NCI-H82 treated with DMSO at 0.1 percent for 48 hours (cell line): ENCODE data around the gene OR2Y1.
"Not testable (repeated sequence)": the region's sequence is repeated elsewhere in the genome, so short reads cannot be mapped to it uniquely, and the experiment has no call there.

ENCODE experiments used
- DNase-seq: peaks from one replicate; lab custom pipeline; 2025; ENCODE audit not compliant: unreplicated experiment; lab: John Stamatoyannopoulos, UW

The OR2Y1 gene

DNA sequence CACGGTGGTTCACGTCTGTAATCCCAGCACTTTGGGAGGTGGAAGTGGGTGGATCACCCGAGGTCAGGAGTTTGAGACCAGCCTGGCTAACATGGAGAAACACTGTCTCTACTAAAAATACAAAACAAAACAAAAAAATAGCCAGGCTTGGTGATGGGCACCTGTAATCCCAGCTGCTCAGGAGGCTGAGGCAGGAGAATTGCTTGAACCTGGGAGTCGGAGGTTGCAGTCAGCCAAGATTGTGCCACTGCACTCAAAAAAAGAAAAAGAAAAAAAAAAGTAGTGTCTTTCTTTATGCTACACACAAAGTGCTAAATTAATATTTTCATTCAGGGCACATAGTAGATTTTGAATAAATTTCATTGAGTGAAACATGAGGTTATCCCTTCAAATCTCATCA lies 1.1 kb upstream of the OR2Y1 start:
- DNase-seq = not testable (repeated sequence)

DNA sequence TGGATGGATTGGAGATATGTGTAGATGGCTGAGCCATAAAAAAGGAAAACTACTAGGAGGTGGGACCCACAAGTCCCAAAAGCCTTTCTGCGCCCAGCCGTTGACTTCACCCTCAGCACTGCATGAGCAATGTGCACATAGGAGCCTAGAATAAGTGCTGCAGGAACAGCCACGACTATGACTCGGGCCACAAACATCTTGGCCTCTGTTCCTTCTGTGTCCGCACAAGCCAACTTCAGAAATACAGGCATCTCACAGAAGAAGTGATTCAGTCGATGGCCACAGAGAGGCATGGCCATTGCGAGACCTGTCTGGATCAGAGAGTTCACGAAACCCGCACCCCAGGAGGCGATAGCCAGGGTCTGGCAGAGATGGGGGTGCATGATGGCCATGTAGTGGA lies 587 bp downstream of the OR2Y1 start:
- DNase-seq = no peak

DNA sequence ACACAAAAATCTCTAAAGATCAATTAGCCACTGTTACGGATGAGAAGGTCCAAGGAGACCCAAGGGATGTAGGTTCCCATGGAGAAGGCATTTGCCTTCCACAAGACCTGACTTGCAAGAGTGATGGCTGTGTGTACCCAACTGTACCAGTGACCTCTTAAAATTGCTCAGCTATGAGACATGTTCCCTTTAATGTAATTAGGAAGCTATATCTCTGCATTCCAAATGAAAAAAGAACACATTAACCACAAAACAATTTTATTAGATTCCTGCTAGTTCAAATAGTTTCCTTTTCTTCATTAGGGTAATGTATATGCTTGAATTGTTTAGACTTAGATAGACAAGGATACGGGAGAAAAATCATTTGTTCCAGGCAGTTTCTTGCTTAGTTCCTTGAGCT lies 3.3 kb downstream of the OR2Y1 start:
- no peak for DNase-seq

DNA sequence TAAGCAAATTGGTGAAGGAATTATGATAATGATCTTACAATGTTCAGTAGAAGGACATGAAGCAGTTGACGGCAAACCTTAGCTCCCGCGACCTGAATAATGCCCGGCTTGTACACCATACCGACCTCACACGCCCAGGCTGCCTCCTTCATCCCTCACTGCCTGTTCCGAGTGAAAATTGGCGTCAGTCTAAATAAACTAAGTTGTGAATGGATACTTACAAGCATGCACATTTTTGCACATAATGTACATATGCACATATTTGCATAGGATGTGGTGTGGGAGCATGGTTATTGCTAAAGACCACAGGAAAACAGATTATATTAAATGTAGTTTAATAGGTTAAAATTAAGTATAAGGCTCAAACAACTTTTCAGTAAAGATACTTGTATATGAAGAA lies 14.9 kb downstream of the OR2Y1 start:
- DNase-seq = no peak

DNA sequence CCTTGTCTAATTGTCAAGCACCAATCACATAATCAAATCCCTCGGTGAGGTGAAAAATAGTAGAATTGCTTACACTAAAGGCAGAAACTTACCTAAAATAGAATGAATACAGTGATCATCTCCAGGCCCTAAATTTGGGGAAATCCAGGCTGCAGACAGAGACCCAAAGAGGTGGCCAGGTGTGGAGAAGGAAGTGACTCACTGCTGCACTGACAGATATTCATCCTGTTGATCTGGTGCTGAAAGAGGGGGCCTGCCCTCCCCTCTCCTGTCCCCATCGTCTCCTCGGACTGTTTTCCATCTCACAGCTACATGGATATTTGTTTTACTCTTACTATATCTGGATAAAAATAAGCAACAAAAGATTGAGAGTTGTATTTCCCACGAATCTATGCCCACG lies 15.9 kb downstream of the OR2Y1 start:
- DNase-seq = no peak

DNA sequence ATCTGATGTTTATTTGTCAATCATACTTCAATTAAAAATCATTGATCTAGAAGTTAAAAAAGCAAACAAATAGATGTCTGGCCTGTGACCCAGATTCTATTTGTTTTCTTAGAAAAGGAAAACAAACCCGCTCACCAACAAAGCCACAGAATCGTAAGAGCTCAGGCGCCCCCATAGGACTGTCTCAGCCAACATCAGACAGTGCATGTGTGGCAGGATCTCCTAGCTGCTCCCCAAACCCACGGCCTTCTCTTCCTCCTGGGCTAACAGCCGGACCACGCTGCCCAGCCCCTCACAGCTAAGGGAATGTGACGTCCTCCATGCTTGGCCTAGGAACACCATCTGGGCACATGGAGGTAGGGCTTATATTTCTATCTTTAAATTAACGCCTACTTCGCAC lies 19.4 kb downstream of the OR2Y1 start:
- no peak for DNase-seq

DNA sequence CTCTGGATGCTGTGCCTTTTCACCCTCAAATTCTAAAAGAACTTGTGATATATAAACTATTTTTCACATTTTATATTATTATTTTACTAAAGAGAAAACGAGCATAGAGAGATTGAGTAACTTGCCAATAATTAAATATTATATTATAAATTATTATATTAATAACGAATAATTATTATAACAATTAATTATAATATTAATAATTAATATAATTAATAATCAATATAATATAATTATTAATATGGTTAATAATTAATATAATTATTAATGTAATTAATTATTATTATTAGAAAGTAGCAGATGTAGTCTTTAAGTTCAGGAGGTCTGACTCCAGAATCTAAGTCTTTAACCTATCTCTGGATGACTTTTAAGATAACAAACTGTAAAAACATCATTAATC lies 20.1 kb downstream of the OR2Y1 start:
- DNase-seq = no peak

DNA sequence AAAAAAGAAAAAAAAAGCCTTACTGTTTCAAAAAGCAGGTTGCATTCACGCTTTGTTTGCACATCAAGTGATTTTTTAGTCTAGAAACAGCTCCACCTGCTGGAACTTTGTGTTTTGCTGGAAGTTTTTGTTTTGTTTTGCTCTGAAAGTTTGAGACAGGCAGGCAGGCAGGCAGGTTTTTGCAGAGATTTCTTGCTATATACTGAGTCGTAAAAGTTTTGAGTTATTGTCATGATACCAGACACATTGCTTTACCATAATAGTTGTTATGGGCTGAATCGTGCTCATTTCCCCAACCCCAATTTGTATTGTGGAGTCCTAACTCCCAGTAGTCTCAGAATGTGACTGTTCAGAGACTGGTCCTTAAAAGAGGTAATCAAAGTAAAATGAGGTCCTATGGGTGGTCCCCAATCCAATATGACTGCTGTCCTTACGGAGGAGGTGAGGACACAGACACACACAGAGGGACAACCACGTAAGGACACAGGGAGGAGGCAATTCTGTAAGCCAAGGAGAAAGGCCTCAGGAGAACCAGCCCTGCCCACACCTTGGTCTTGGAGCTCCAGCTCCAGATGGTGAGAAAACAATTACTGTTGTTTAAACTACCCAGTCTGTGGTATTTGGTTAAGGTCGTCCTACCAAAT lies 20.9 kb downstream of the OR2Y1 start:
- no peak for DNase-seq

DNA sequence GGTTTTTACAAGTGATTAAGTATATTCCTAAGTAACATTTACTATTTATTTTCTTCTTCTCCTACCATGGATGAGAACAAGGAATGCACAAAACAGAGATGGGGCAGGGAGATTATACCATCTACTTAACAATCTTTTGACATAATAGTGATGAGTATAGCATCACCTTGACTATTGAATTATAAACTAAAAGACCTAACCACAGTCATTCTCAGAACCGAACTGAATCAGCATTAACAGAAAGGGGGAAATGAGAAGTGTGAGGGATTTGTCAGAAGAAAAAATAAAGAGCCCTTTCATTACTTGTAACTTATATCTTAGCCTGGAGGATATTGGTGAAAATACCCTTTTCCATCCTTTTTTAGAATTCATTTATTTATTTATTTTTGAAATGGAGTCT lies 21.9 kb downstream of the OR2Y1 start:
- DNase-seq = no peak

DNA sequence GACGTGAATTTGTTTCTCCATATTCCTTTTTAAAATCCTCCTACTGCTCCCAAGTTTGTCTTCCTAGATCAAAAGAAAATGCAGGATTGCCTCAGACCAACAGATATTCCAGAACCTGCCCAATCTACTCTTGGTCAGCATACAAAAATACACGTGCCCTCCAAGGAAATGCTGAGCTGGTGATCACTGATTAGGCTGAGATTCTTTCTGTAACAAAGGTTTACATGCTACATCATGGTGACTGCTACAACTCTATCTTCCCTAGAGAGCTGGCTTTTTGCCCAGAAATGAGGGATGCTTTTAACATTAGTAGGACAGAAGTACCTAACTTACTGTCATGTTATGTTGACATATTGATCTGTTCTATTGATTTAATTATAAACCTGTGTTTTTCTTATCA lies 35.5 kb downstream of the OR2Y1 start:
- no peak for DNase-seq

DNA sequence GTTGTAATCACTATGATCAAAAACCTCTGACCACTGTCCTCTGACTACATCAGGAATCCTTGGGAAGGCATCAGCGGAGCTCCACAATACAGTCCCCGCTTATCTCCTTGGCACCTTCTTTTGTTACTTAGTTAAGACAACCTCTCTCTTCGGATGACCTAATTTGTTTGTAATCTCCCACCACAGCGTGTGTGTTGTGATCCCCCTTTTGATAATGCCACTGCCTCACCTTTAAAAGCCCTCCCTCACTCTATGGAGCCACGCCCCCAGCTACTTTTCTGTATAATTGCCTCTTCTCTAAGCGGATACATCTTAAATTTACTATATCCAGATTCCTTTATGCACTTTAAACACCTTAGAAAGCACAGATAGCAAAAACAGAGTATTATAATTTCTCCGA lies 35.9 kb downstream of the OR2Y1 start:
- no peak for DNase-seq

DNA sequence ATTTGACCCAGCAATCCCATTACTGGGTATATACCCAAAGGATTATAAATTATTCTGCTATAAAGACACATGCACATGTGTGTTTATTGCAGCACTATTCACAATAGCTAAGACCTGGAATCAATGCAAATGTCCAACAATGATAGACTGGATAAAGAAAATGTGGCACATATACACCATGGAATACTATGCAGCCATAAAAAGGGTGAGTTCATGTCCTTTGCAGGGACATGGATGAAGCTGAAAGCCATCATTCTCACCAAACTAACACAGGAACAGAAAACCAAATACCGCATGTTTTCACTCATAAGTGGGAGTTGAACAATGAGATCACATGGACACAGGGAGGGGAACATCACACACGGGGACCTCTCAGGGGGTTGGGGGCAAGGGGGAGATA lies 36.5 kb downstream of the OR2Y1 start:
- DNase-seq = not testable (repeated sequence)

DNA sequence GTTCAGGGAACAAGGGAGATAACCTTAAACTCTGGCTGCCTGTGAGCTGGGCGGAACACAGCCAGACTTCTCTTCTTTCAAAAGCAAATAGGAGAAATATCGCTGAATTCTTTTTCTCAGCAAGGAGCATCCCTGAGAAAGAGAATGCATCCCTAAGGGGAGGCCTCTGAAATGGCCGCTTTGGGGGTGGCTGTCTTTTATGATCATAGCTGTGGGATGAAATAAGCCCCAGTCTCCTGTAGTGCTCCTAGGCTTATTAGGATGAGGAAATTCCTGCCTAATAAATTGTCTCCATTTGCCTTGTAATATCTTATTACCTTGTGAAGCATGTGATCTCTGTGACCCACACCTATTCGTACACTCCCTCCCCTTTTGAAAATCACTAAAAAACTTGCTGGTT lies 39.4 kb downstream of the OR2Y1 start:
- not testable (repeated sequence) for DNase-seq

DNA sequence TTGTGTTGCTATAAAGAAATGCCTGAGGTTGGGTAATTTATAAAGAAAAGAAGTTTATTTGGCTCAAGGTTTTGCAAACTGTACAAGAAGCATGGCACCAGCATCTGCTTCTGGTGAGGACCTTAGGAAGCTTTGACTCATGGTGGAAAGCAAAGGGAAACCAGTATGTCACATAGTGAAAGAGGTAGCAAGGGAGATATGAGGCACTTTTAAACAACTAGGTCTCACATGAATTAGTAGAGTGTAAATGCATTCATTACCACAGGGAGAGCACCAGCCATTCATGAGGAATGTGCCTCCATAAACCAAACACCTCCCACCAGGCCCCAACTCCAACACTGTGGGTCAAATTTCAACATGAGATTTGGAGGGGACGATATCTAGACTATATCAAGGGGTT lies 40.8 kb downstream of the OR2Y1 start:
- DNase-seq = no peak

DNA sequence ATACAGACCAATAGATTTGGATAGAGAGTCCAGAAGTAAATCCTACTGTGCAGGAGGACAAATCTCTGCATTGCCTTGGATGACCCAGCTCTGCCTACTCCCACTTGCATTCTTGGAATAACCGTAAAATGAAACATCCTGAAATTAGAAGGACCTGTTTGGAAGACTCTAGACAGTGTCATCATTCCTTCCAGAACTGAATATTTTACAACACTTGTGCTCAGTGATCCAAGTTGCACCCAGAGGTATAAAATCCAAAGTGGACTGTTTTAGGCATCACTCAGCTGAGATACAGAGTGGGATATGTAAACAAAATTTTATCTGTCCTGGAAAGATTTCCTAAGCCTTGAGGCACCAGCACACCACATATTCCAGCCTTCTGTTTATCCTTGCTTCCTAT lies 43.7 kb downstream of the OR2Y1 start:
- no peak for DNase-seq

DNA sequence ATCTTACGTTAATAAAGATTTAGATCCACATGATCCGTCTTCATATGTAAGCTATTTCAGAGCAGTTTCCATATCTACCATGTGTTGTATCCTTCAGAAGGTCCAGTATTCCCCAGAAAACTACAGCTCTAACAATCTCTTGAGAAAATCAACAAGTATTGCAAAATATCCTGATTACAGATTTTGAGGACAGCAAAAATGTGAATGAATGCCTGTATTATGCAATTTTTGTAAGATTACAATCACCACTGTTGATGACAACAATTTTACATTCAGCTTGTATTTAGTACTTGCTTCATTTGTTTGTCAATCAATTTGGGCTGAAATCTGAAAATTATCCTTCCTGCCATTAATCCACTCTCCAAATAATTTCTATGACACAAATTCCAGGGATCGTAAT lies 47.4 kb downstream of the OR2Y1 start:
- no peak for DNase-seq

DNA sequence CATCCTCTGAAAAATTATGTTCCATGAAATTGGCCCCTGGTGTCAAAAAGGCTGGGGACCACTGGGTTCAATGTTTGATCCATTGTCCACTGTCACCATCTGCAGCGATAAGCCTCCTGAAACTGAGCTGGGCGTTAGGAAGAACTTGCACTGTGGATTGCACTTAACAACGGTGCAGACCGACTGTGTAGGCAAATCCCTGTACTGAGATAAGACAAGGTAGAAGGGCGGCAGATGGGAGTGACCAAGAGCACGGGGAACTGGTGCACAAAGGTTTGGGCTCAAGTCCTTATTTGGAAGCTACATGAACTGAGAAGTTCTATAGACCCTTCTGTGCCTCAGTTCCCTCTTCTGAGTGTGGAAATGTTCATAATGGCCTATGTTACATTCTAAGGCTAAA lies 48.8 kb downstream of the OR2Y1 start:
- DNase-seq = no peak

DNA sequence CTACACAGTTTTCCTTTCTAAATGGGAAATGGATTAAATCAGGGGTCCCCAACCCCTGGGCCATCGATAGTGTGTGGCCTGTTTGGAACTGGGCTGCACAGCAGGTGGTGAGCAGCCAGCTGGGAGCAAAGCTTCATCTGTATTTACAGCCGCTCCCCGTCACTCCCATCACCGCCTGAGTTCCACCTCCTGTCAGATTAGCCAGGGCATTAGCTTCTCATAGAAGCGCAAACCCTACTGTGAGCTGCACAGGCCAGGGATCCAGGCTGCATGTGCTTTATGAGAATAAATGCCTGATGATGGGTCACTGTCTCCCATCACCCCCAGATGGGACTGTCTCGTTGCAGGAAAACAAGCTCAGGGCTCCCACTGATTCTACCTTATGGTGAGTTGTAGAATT lies 49.3 kb downstream of the OR2Y1 start:
- peak; percentile 0 for DNase-seq

DNA sequence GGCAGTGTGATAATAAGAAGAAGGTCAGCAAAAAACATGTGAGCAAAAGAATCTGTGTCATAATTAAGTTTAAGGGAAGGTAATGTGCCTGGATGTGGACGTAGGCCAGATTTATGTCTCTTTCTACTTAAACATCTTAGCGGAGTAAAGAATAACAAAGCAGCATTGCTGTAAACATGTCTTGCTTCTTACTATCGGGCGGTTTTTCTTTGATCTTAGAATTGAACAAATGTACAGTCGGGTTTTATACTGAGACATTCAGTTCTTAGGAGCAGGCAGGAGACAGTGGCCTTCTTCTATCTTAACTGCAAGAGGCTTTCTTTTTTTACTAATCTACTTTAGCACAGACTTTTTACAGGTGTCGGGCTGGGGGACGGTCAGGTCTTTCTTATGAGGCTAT lies 50.1 kb downstream of the OR2Y1 start:
- no peak for DNase-seq
